ENCODE measurements around the gene CSF3R. TPM values are rescaled to one million over a fixed set of nuclear protein-coding genes. Genes with fewer than 3 reads are reported as not detected.

Gene CSF3R
- polyA plus RNA-seq, 3 donors, result 270 to 1,537 (median 447) TPM

- H3K4me3 Mint-ChIP-seq, result peak overlapping the region in 1 of 2 donors; percentile 33
These were observed 27.3 kb downstream of the CSF3R start for GRCh38 chr1:36455386-36455785.

GRCh38 chr1:36453600-36454388, 28.9 kb downstream of the CSF3R start:
- Mint-ChIP-seq H3K9me3 (peaks cover 0 to 3% (median 0%) of the 10 kb centered on the region in 7 donors), H3K4me3 (no peak overlapping the region), H3K27ac (peak overlapping the region in 2 of 7 donors; percentile 57 to 65), H3K4me1 (peaks cover 36% of the 10 kb centered on the region), H3K27me3 (ENCODE audit: low read depth in 3 of 3) (peaks cover 2 to 23% (median 3%) of the 10 kb centered on the region in 3 donors), H3K36me3 (peaks cover 29 to 42% of the 10 kb centered on the region in 2 donors)
- Histone ChIP-seq H3K9me3 (replicated peaks in 1 of 2; ENCODE audit: control insufficient read depth in 1 of 2, insufficient read depth in 1 of 2, low read length in 2 of 2) (no peaks in the 10 kb centered on the region), H2AFZ (ENCODE audit: insufficient read depth, low read depth, low read length, poor library complexity, severe bottlenecking) (no peak overlapping the region), H3K27ac (ENCODE audit: low read depth in 1 of 2, low read length in 2 of 2) (no peak overlapping the region), H3K4me1 (ENCODE audit: control insufficient read depth in 1 of 2, insufficient read depth in 2 of 2, low read length in 2 of 2) (peaks cover 36 to 44% of the 10 kb centered on the region in 2 donors), H3K79me2 (ENCODE audit: insufficient read depth, low read length) (no peaks in the 10 kb centered on the region), H3K36me3 (replicated peaks in 1 of 2; ENCODE audit: control insufficient read depth in 1 of 2, insufficient read depth in 2 of 2, low read length in 2 of 2) (peaks cover 19 to 31% of the 10 kb centered on the region in 2 donors), H4K20me1 (ENCODE audit: insufficient read depth, low read length) (peaks cover 3% of the 10 kb centered on the region), H3K4me3 (replicated peaks in 1 of 3; ENCODE audit: low read depth in 2 of 3, low read length in 3 of 3) (no peak overlapping the region), H3K27me3 (ENCODE audit: control insufficient read depth in 2 of 2, insufficient read depth in 2 of 2, low read length in 2 of 2) (no peaks in the 10 kb centered on the region), H3K4me2 (replicated peaks; ENCODE audit: extremely low read depth, low read length, poor library complexity, severe bottlenecking) (no peak overlapping the region), H3K9ac (ENCODE audit: insufficient read depth, low read length, poor library complexity, severe bottlenecking) (no peak overlapping the region)
- no peak for TF ChIP-seq CTCF (IDR thresholded peaks at IDR 0.05)
- intact Hi-C loops (cut with micrococcal nuclease), result no loop called here
- DNase-seq, result no peak
- 100% methylated on average over 5 of the region's 6 CpGs for WGBS (ENCODE audit: insufficient coverage)

More at GRCh38 chr1:36455386-36455785, 27.3 kb downstream of the CSF3R start:
- H3K9ac ChIP-seq (ENCODE audit: insufficient read depth, low read length, poor library complexity, severe bottlenecking), result no peak overlapping the region
- peaks cover 0 to 3% (median 0%) of the 10 kb centered on the region in 7 donors for H3K9me3 Mint-ChIP-seq
- WGBS (ENCODE audit: insufficient coverage), result no CpG with 5 or more reads among the region's 1 CpG
- no peak overlapping the region for H3K27ac Mint-ChIP-seq
- H3K4me1 ChIP-seq (ENCODE audit: control insufficient read depth in 1 of 2, insufficient read depth in 2 of 2, low read length in 2 of 2), result peaks cover 36 to 46% of the 10 kb centered on the region in 2 donors
- peaks cover 42 to 56% of the 10 kb centered on the region in 2 donors for H3K36me3 Mint-ChIP-seq
- H3K27me3 Mint-ChIP-seq (ENCODE audit: low read depth in 3 of 3), result peaks cover 2 to 19% (median 3%) of the 10 kb centered on the region in 3 donors
- H3K4me1 Mint-ChIP-seq, result peaks cover 39% of the 10 kb centered on the region
- H3K4me2 ChIP-seq (replicated peaks; ENCODE audit: extremely low read depth, low read length, poor library complexity, severe bottlenecking), result no peak overlapping the region
- TF ChIP-seq CTCF (IDR thresholded peaks at IDR 0.05), result no peak
- intact Hi-C loops (cut with micrococcal nuclease), result no loop called here
- H3K9me3 ChIP-seq (replicated peaks in 1 of 2; ENCODE audit: control insufficient read depth in 1 of 2, insufficient read depth in 1 of 2, low read length in 2 of 2), result no peaks in the 10 kb centered on the region
- H2AFZ ChIP-seq (ENCODE audit: insufficient read depth, low read depth, low read length, poor library complexity, severe bottlenecking), result no peak overlapping the region
- peaks cover 21 to 42% of the 10 kb centered on the region in 2 donors for H3K36me3 ChIP-seq (replicated peaks in 1 of 2; ENCODE audit: control insufficient read depth in 1 of 2, insufficient read depth in 2 of 2, low read length in 2 of 2)
- peaks cover 4% of the 10 kb centered on the region for H4K20me1 ChIP-seq (ENCODE audit: insufficient read depth, low read length)
- H3K27me3 ChIP-seq (ENCODE audit: control insufficient read depth in 2 of 2, insufficient read depth in 2 of 2, low read length in 2 of 2), result no peaks in the 10 kb centered on the region
- no peak for DNase-seq
- H3K79me2 ChIP-seq (ENCODE audit: insufficient read depth, low read length), result no peaks in the 10 kb centered on the region
- H3K27ac ChIP-seq (ENCODE audit: low read depth in 1 of 2, low read length in 2 of 2), result no peak overlapping the region
- no peak overlapping the region for H3K4me3 ChIP-seq (replicated peaks in 1 of 3; ENCODE audit: low read depth in 2 of 3, low read length in 3 of 3)
